Pancreas (tissue), 10 donors: ENCODE results near the gene POLR2J3. TPM values are rescaled to one million over a fixed set of nuclear protein-coding genes. Genes with fewer than 3 reads are reported as not detected.
A peak's percentile ranks its signal among the peaks of the same experiment; 100 is the strongest.
"Not testable (repeated sequence)": the region's sequence is repeated elsewhere in the genome, so short reads cannot be mapped to it uniquely, and the experiment has no call there.

Experiments used
- ATAC-seq, 4 donors: fragments of 200-7000 bp; cut with Tn5 transposase; one replicate each; pipeline versions ENCODE4 v1.8.0 to v1.9.1; 2020; ENCODE audit warnings: mild to moderate bottlenecking in 4 of 4, moderate library complexity in 4 of 4
- DNase-seq, 6 donors: peaks; one replicate each; pipeline ENCODE4 v3.0.0-alpha.2; 2020
- FAIRE-seq: peaks from 2 replicates; lab custom pipeline; 2012; peaks lifted over from hg19 to GRCh38; lab: Jason Lieb, UNC
- H3K27ac ChIP-seq, 4 donors: fragments of 200-600 bp; sonication (generic); 1 replicate in 3 of 4; 2 replicates in 1 of 4; pipeline versions ENCODE4 v1.5.0 to v1.8.0; 2020
- H3K27me3 ChIP-seq, 4 donors: fragments of 200-600 bp; one replicate each; pipeline ENCODE4 v1.8.0; 2021
- H3K36me3 ChIP-seq, 3 donors: fragments of 200-600 bp; sonication (generic) in 1 of 3; one replicate each; pipeline versions ENCODE4 v1.5.0 to v1.8.0; 2020 to 2021
- H3K4me1 ChIP-seq, 3 donors: fragments of 200-600 bp; one replicate each; pipeline ENCODE4 v1.8.0; 2021
- H3K4me3 ChIP-seq, 4 donors: fragments of 200-600 bp; sonication (generic) in 2 of 4; one replicate each; pipeline versions ENCODE4 v1.5.0 to v1.8.0; 2020 to 2021
- H3K9me3 ChIP-seq, 4 donors: fragments of 200-600 bp; one replicate each; pipeline ENCODE4 v1.8.0; 2021
- CTCF ChIP-seq, 4 donors: fragments of 200-600 bp; sonication (generic) in 3 of 4; IDR thresholded peaks; one replicate each; pipeline versions ENCODE4 v1.5.0 to v1.8.0; 2021; ENCODE audit warnings: antibody characterized with exemption in 4 of 4
- WGBS, 2 donors: extraction: QIAGEN DNeasy Blood & Tissue Kit; methylation state at CpG; one replicate each; pipeline ENCODE4 v1.1.7; 2013; 5-methylcytosine and 5-hydroxymethylcytosine counted together
- intact Hi-C, 3 donors: fragments of 100-400 bp; cut with DNase I; formaldehyde crosslinking; loops; one replicate each; pipeline versions ENCODE4 v1.11.1 to v1.14.2; 2022
- polyA plus RNA-seq, 2 donors: library from polyadenylated mRNA; stranded (reverse); fragments of 200-250 nt; gene quantifications; one replicate each; pipeline ENCODE4 v1.2.3, GENCODE V29; 2013
- total RNA-seq, 6 donors: library from RNA; stranded (reverse); fragmentation: NEBNext Ultra II Directional in 4 of 6; extraction: Animal tissue kit (Norgen Biotek cat#: 25700) in 4 of 6; gene quantifications; one replicate each; pipeline versions ENCODE4 v1.2.1 to v1.2.4, GENCODE V29; 2021 to 2023
- donor health status: healthy with polysubstance abuse.
- donor health status: DM: no; HTN: no; CAD: no; lungs with moderate emphysema.
- donor health status: DM: no; HTN: no; CAD: no.
- donor health status: control.
- donor health status: control.
- donor health status: Bipolar disorder and iron deficiency.
- donor health status: DM: yes; HTN: yes; CAD: no.
- donor health status: DM: no; HTN: no; CAD: no.
- donor health status: DM: no; HTN: no; CAD: no.
- donor health status: DM: yes; HTN: yes; CAD: no.

Gene POLR2J3
- total RNA-seq (10 to 100 TPM in 5 of 6 donors, 1 to 10 TPM in 1; 8.3 to 18.8 (median 11.9) TPM), polyA plus RNA-seq (100 to 1,000 TPM in 1 of 2 donors, 10 to 100 TPM in 1; 49.5 to 116 TPM)

GRCh38 chr7:102572261-102573239, at the start of gene POLR2J3:
TSS of gene POLR2J3 (minus strand) at chr7:102572583. CDS start at chr7:102572521, 62 bp downstream.
- H3K36me3 ChIP-seq, H3K4me1 ChIP-seq, H3K9me3 ChIP-seq, FAIRE-seq, H3K27me3 ChIP-seq, intact Hi-C loops: not testable (repeated sequence)
- DNase-seq (peak; percentile 91 to 99 (median 98)), ATAC-seq (peak; percentile 96 to 98 (median 96))
- WGBS, 2 donors, result 0% methylated on average over 45 to 51 of the region's 64 CpGs
- peak within 1 kb of the TSS in 2 of 4 donors; percentile 45 to 68 for H3K27ac ChIP-seq
- H3K4me3 ChIP-seq, result peak within 1 kb of the TSS; percentile 51 to 92 (median 72)
- peak; percentile 38 to 76 (median 46) for TF ChIP-seq CTCF (IDR thresholded peaks at IDR 0.05)

- H3K27me3 ChIP-seq, H3K36me3 ChIP-seq, H3K27ac ChIP-seq, H3K4me3 ChIP-seq, FAIRE-seq, intact Hi-C loops, ATAC-seq, H3K4me1 ChIP-seq, H3K9me3 ChIP-seq: not testable (repeated sequence)
- DNase-seq, result peak in 1 of 6 donors; percentile 9
- 61 to 76% methylated on average over 3 to 4 of the region's 8 CpGs for WGBS, 2 donors
Measured at GRCh38 chr7:102618122-102618521, 45.7 kb upstream of the POLR2J3 start.

GRCh38 chr7:102616507-102617125, 44.2 kb upstream of the POLR2J3 start, which contains the start of gene RASA4:
TSS of gene RASA4 (minus strand) at chr7:102616756. CDS start at chr7:102616689, 67 bp downstream.
- intact Hi-C loops, result not testable (repeated sequence)

GRCh38 chr7:102615930-102616329, 43.5 kb upstream of the POLR2J3 start:
- intact Hi-C loops, DNase-seq, H3K4me3 ChIP-seq, H3K27ac ChIP-seq, H3K27me3 ChIP-seq, H3K4me1 ChIP-seq, FAIRE-seq, H3K36me3 ChIP-seq, H3K9me3 ChIP-seq: not testable (repeated sequence)
- WGBS, 2 donors, result no CpG with 5 or more reads among the region's 10 CpGs
- peak; percentile 20 to 30 (median 26) for ATAC-seq

More at GRCh38 chr7:102616507-102617125, 44.2 kb upstream of the POLR2J3 start, which contains the start of gene RASA4:
- not testable (repeated sequence) for H3K9me3 ChIP-seq, H3K27me3 ChIP-seq, H3K4me1 ChIP-seq, FAIRE-seq, H3K27ac ChIP-seq, H3K36me3 ChIP-seq
- DNase-seq (peak; percentile 21 to 83 (median 62)), ATAC-seq (peak; percentile 93 to 98 (median 95))
- H3K4me3 ChIP-seq, result peak within 1 kb of the TSS in 2 of 4 donors; percentile 38 to 43
- WGBS, 2 donors, result 0 to 1% methylated on average over 16 to 26 of the region's 62 CpGs

- H3K27ac ChIP-seq, H3K27me3 ChIP-seq, H3K36me3 ChIP-seq, intact Hi-C loops, H3K4me3 ChIP-seq, DNase-seq, H3K9me3 ChIP-seq, H3K4me1 ChIP-seq, FAIRE-seq: not testable (repeated sequence)
- WGBS, 2 donors, result no CpG with 5 or more reads among the region's 3 CpGs
- peak in 2 of 4 donors; percentile 39 to 40 for ATAC-seq
Measured at GRCh38 chr7:102614873-102615272, 42.5 kb upstream of the POLR2J3 start.

GRCh38 chr7:102614346-102614697, 41.9 kb upstream of the POLR2J3 start:
- H3K9me3 ChIP-seq, FAIRE-seq, DNase-seq, H3K4me3 ChIP-seq, intact Hi-C loops, H3K27me3 ChIP-seq, H3K27ac ChIP-seq, H3K4me1 ChIP-seq, H3K36me3 ChIP-seq: not testable (repeated sequence)
- ATAC-seq, result peak in 1 of 4 donors; percentile 7
- WGBS, 2 donors, result no CpG with 5 or more reads among the region's 4 CpGs

GRCh38 chr7:102613575-102614345, 41.4 kb upstream of the POLR2J3 start:
- peak in 1 of 6 donors; percentile 13 for DNase-seq
- H3K27me3 ChIP-seq, FAIRE-seq, H3K9me3 ChIP-seq, H3K36me3 ChIP-seq, intact Hi-C loops, ATAC-seq, H3K4me1 ChIP-seq, H3K27ac ChIP-seq, H3K4me3 ChIP-seq: not testable (repeated sequence)
- 73 to 81% methylated on average over 3 to 4 of the region's 15 CpGs for WGBS, 2 donors

- H3K27me3 ChIP-seq, H3K9me3 ChIP-seq, H3K4me1 ChIP-seq, FAIRE-seq, H3K4me3 ChIP-seq, ATAC-seq, H3K36me3 ChIP-seq, H3K27ac ChIP-seq, intact Hi-C loops: not testable (repeated sequence)
- peak in 5 of 6 donors; percentile 11 to 61 (median 46) for DNase-seq
- 29% methylated on average over 7 of the region's 10 CpGs for WGBS, 2 donors
Measured at GRCh38 chr7:102611675-102612325, 39.4 kb upstream of the POLR2J3 start.

- not testable (repeated sequence) for FAIRE-seq
- peak; percentile 25 to 70 (median 55) for ATAC-seq
Measured at GRCh38 chr7:102611013-102611674, 38.8 kb upstream of the POLR2J3 start.

More at GRCh38 chr7:102611013-102611674, 38.8 kb upstream of the POLR2J3 start:
- intact Hi-C loops, H3K36me3 ChIP-seq, H3K4me3 ChIP-seq, DNase-seq, H3K4me1 ChIP-seq, H3K27me3 ChIP-seq, H3K9me3 ChIP-seq, H3K27ac ChIP-seq: not testable (repeated sequence)
- no CpG with 5 or more reads among the region's 30 CpGs for WGBS, 2 donors
